ENCODE measurements around the gene FTHL17. TPM values are rescaled to one million over a fixed set of nuclear protein-coding genes. Genes with fewer than 3 reads are reported as not detected.

FTHL17 gene
- total RNA-seq, 1 experiment from 2014 or later: not detected

GRCh38 chrX:31061091-31061490, 10.8 kb downstream of the FTHL17 start:
- H3K36me3 Mint-ChIP-seq: no peaks in the 10 kb centered on the region; the same call in 1 of the 2 replicates

GRCh38 chrX:31060016-31060415, 11.8 kb downstream of the FTHL17 start:
- TF ChIP-seq, protein P1, sequence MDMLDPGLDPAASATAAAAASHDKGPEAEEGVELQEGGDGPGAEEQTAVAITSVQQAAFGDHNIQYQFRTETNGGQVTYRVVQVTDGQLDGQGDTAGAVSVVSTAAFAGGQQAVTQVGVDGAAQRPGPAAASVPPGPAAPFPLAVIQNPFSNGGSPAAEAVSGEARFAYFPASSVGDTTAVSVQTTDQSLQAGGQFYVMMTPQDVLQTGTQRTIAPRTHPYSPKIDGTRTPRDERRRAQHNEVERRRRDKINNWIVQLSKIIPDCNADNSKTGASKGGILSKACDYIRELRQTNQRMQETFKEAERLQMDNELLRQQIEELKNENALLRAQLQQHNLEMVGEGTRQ (CRISPR knock-in tag; IDR thresholded peaks at IDR 0.05): no peak
- TF ChIP-seq, protein P2, sequence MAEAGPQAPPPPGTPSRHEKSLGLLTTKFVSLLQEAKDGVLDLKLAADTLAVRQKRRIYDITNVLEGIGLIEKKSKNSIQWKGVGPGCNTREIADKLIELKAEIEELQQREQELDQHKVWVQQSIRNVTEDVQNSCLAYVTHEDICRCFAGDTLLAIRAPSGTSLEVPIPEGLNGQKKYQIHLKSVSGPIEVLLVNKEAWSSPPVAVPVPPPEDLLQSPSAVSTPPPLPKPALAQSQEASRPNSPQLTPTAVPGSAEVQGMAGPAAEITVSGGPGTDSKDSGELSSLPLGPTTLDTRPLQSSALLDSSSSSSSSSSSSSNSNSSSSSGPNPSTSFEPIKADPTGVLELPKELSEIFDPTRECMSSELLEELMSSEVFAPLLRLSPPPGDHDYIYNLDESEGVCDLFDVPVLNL (CRISPR knock-in tag; IDR thresholded peaks at IDR 0.05; ENCODE audit: borderline replicate concordance, low read depth): no peak
- TF ChIP-seq NR2C2 (CRISPR knock-in tag; IDR thresholded peaks at IDR 0.05) (no peak), ETV6 (CRISPR knock-in tag; IDR thresholded peaks at IDR 0.05) (no peak), NFYB (CRISPR knock-in tag; conservative IDR thresholded peaks at IDR 0.05; ENCODE audit: low read depth) (no peak), NFE2L1 (CRISPR knock-in tag; IDR thresholded peaks at IDR 0.05) (no peak), CREB1 (CRISPR knock-in tag; IDR thresholded peaks at IDR 0.05) (no peak), HMGA2 (CRISPR knock-in tag; IDR thresholded peaks at IDR 0.05) (no peak), E2F5 (CRISPR knock-in tag; IDR thresholded peaks at IDR 0.05) (no peak), EMX1 (CRISPR knock-in tag; IDR thresholded peaks at IDR 0.05) (no peak), ELF4 (CRISPR knock-in tag; IDR thresholded peaks at IDR 0.05; ENCODE audit: low read depth) (no peak)
- TF ChIP-seq, protein P3, sequence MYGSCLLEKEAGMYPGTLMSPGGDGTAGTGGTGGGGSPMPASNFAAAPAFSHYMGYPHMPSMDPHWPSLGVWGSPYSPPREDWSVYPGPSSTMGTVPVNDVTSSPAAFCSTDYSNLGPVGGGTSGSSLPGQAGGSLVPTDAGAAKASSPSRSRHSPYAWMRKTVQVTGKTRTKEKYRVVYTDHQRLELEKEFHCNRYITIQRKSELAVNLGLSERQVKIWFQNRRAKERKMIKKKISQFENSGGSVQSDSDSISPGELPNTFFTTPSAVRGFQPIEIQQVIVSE (CRISPR knock-in tag; IDR thresholded peaks at IDR 0.05; ENCODE audit: borderline replicate concordance): no peak
- TF ChIP-seq, protein P4, sequence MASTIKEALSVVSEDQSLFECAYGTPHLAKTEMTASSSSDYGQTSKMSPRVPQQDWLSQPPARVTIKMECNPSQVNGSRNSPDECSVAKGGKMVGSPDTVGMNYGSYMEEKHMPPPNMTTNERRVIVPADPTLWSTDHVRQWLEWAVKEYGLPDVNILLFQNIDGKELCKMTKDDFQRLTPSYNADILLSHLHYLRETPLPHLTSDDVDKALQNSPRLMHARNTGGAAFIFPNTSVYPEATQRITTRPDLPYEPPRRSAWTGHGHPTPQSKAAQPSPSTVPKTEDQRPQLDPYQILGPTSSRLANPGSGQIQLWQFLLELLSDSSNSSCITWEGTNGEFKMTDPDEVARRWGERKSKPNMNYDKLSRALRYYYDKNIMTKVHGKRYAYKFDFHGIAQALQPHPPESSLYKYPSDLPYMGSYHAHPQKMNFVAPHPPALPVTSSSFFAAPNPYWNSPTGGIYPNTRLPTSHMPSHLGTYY (CRISPR knock-in tag; IDR thresholded peaks at IDR 0.05): no peak
- CTCF ChIA-PET: no interaction called here
- no peaks in the 10 kb centered on the region for H3K27me3 Mint-ChIP-seq (ENCODE audit: low read depth)
- peaks cover 6% of the 10 kb centered on the region for H3K9me3 Mint-ChIP-seq
- H3K36me3 Mint-ChIP-seq: no peaks in the 10 kb centered on the region
- DNase-seq (ENCODE audit: low spot score) (no peak), ATAC-seq (no peak)
- no peak overlapping the region for H3K4me3 Mint-ChIP-seq
- no peaks in the 10 kb centered on the region for H3K4me1 Mint-ChIP-seq
- H3K27ac Mint-ChIP-seq: no peak overlapping the region
- POLR2A ChIA-PET: no interaction called here

More at GRCh38 chrX:31061091-31061490, 10.8 kb downstream of the FTHL17 start:
- POLR2A ChIA-PET: no interaction called here
- Mint-ChIP-seq H3K27ac (no peak overlapping the region), H3K4me1 (no peaks in the 10 kb centered on the region), H3K27me3 (ENCODE audit: low read depth) (no peaks in the 10 kb centered on the region), H3K9me3 (peaks cover 4% of the 10 kb centered on the region), H3K4me3 (no peak overlapping the region)
- no peak for TF ChIP-seq ZMAT4 (CRISPR knock-in tag; IDR thresholded peaks at IDR 0.05)
- TF ChIP-seq NFATC4 (CRISPR knock-in tag; IDR thresholded peaks at IDR 0.05): no peak
- no peak for TF ChIP-seq GRHL2 (CRISPR knock-in tag; IDR thresholded peaks at IDR 0.05; ENCODE audit: insufficient replicate concordance, severe bottlenecking)
- TF ChIP-seq TCF7 (CRISPR knock-in tag; IDR thresholded peaks at IDR 0.05; ENCODE audit: low read depth): no peak
- TF ChIP-seq FOXP4 (CRISPR knock-in tag; IDR thresholded peaks at IDR 0.05): no peak
- TF ChIP-seq ZNF512 (CRISPR knock-in tag; IDR thresholded peaks at IDR 0.05; ENCODE audit: borderline replicate concordance): no peak
- no peak for TF ChIP-seq CREB1 (CRISPR knock-in tag; IDR thresholded peaks at IDR 0.05)
- no peak for ATAC-seq
- DNase-seq (ENCODE audit: low spot score): no peak
- CTCF ChIA-PET: no interaction called here
